Fibroblast of the aortic adventitia (primary cell): ENCODE results near the gene SIRT2. TPM values are rescaled to one million over a fixed set of nuclear protein-coding genes. Genes with fewer than 3 reads are reported as not detected.
A peak's percentile ranks its signal among the peaks of the same experiment; 100 is the strongest.

ENCODE experiments used
- DNase-seq: peaks from one replicate; pipeline ENCODE4 v3.0.0-alpha.2; 2010; ENCODE audit warnings: low read depth
- H3K4me3 ChIP-seq: 2 replicates; pipeline ENCODE4 v1.5.1; 2011; ENCODE audit warnings: low read depth, mild to moderate bottlenecking, control low read depth, low read length, moderate library complexity
- CTCF ChIP-seq: IDR thresholded peaks from 2 replicates; pipeline ENCODE4 v1.5.1; 2011; ENCODE audit warnings: mild to moderate bottlenecking, low read length, control low read depth, inconsistent platforms; ENCODE audit not compliant: insufficient read depth
- total RNA-seq: library from RNA; depleted of rRNA; stranded (reverse); fragments of >200 nt; gene quantifications from 2 replicates; pipeline ENCODE4 v1.2.3, GENCODE V29; 2012; ENCODE audit warnings: low replicate concordance

The SIRT2 gene
- total RNA-seq, 1 donor: 44.9 TPM

- H3K4me3 ChIP-seq: no peak overlapping the region
- no peak for TF ChIP-seq CTCF
- DNase-seq: no peak
Measured at GRCh38 chr19:38836983-38837626, 62.3 kb downstream of the SIRT2 start.

- no peak for DNase-seq
- no peak overlapping the region for H3K4me3 ChIP-seq
- no peak for TF ChIP-seq CTCF
Measured at GRCh38 chr19:38836159-38836982, 63.0 kb downstream of the SIRT2 start.

DNA sequence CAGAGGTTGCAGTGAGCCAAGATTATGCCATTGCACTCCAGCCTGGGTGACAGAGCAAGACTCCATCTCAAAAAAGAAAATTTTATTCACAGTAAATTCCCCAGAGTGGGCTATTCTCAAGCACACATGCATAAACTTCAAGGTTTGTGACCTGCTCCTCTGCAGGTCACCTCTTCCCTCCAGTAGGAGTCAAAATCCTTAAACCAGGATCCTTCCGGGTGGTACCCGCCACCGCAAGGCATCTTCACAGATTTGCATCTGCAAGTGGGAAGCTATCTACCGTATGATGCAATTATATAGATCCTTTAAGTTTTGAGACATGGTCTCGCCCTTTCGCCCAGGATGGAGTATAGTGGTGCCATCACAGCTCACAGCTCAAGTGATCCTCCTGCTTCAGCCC is 64.8 kb downstream of the SIRT2 start:
- H3K4me3 ChIP-seq: no peak overlapping the region
- no peak for TF ChIP-seq CTCF
- no peak for DNase-seq

DNA sequence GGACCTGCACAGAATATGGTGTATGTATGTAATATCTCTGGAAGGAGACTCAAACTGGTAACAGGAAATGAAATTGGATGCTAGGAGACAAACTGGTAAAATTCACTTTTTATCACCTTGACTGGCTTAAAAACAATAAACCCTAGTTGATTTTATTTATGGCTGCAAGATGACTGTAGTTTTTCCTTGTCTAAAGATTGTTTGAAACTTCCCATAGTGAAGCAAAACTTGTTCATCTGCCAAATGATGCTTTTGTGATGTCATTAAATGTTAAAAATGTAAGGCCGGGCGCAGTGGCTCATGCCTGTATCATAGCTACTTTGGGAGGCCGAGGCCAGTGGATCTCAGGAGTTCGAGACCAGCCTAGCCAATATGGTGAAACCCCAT is 65.3 kb downstream of the SIRT2 start:
- DNase-seq: peak; percentile 20
- H3K4me3 ChIP-seq: no peak overlapping the region
- no peak for TF ChIP-seq CTCF

DNA sequence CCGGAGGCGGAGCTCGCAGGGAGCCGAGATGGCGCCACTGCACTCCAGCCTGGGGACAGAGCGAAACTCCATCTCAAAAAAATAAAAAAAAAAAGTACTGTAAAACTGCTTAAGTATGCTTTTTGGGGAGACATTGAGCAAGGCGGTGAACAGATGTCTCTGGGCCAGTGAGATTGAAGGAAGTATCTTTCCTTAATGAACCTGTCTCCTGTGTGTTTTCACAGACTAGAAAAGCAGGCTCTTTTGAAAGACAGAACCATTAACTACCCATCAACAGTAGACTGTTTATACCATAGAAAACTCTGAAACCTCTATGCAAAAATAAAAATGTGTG is 66.4 kb downstream of the SIRT2 start:
- no peak for TF ChIP-seq CTCF
- no peak overlapping the region for H3K4me3 ChIP-seq
- DNase-seq: no peak

DNA sequence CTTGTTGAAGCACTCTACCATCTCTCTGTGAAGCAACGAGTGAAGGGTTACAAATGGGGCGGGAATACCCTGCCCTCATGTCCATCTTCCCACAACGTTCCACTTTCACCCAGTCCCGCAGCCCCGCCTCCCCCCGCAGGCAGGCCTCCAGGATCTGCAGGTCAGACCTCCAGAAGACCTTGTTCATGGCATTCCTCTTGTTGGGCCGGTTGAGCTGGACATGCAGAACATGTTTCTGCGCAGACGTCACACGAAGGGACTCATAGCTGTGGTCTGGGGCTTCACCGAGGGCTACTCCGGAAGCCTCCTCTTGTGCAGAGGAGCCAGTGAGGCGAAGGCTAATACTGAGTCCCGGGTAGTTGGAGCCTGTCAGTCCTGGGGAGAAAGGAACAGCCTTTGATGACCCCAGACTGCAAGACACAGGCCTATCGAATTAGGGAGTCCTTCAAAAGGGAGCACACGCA is 68.2 kb downstream of the SIRT2 start:
- no peak for TF ChIP-seq CTCF
- peak overlapping the region; percentile 87 for H3K4me3 ChIP-seq

More for the DNA sequence above, 68.2 kb downstream of the SIRT2 start:
- DNase-seq: peak; percentile 81
